ENCODE data around the gene HNRNPC. TPM values are rescaled to one million over a fixed set of nuclear protein-coding genes. Genes with fewer than 3 reads are reported as not detected.

The HNRNPC gene
- total RNA-seq, 1 donor from 2014 or later = 1,872 TPM

- H3K27me3 Mint-ChIP-seq (ENCODE audit: insufficient read depth, low read depth) = no peaks in the 10 kb centered on the region
- H3K27ac Mint-ChIP-seq = no peak overlapping the region
- H3K4me1 Mint-ChIP-seq = peaks cover 5% of the 10 kb centered on the region
- Histone ChIP-seq H3F3A (ENCODE audit: low read depth) (peaks cover 98% of the 10 kb centered on the region), H4K20me1 (ENCODE audit: low read depth) (peaks cover 100% of the 10 kb centered on the region), H3K9ac (no peak overlapping the region), H3K4me1 (peaks cover 26% of the 10 kb centered on the region), H3K36me3 (peaks cover 31% of the 10 kb centered on the region), H3K4me2 (no peak overlapping the region), H3K4me3 (no peak overlapping the region), H2AFZ (replicated peaks) (no peak overlapping the region), H3K27ac (peak overlapping the region; percentile 31), H3K79me2 (ENCODE audit: low read depth) (peaks cover 100% of the 10 kb centered on the region), H3K27me3 (no peaks in the 10 kb centered on the region), H3K9me3 (ENCODE audit: low read depth) (no peaks in the 10 kb centered on the region)
- no peak overlapping the region for H3K4me3 Mint-ChIP-seq
- peaks cover 25% of the 10 kb centered on the region for H3K36me3 Mint-ChIP-seq
- H3K9me3 Mint-ChIP-seq = no peaks in the 10 kb centered on the region
- no peak for DNase-seq (ENCODE audit: low spot score)
- TF ChIP-seq EZH2phosphoT487 (IDR thresholded peaks at IDR 0.05) = no peak
- TF ChIP-seq EZH2 (IDR thresholded peaks at IDR 0.05) = no peak
- no peak for TF ChIP-seq CTCF (IDR thresholded peaks at IDR 0.05)
Measured at GRCh38 chr14:21240417-21240816, 28.8 kb downstream of the HNRNPC start.

GRCh38 chr14:21238823-21239518 lies 30.3 kb downstream of the HNRNPC start:
- H3K4me2 ChIP-seq = no peak overlapping the region
- Mint-ChIP-seq H3K4me3 (no peak overlapping the region), H3K27me3 (ENCODE audit: insufficient read depth, low read depth) (no peaks in the 10 kb centered on the region), H3K4me1 (peaks cover 5% of the 10 kb centered on the region), H3K36me3 (peaks cover 26% of the 10 kb centered on the region), H3K27ac (no peak overlapping the region), H3K9me3 (no peaks in the 10 kb centered on the region)
- DNase-seq (ENCODE audit: low spot score) = no peak
- peaks cover 100% of the 10 kb centered on the region for H3K79me2 ChIP-seq (ENCODE audit: low read depth)
- peaks cover 100% of the 10 kb centered on the region for H4K20me1 ChIP-seq (ENCODE audit: low read depth)
- no peak overlapping the region for H2AFZ ChIP-seq (replicated peaks)
- peaks cover 28% of the 10 kb centered on the region for H3K4me1 ChIP-seq
- H3K9me3 ChIP-seq (ENCODE audit: low read depth) = no peaks in the 10 kb centered on the region
- no peak overlapping the region for H3K9ac ChIP-seq
- no peak overlapping the region for H3K4me3 ChIP-seq
- H3K36me3 ChIP-seq = peaks cover 28% of the 10 kb centered on the region
- no peak overlapping the region for H3K27ac ChIP-seq
- H3F3A ChIP-seq (ENCODE audit: low read depth) = peaks cover 98% of the 10 kb centered on the region
- TF ChIP-seq CTCF (IDR thresholded peaks at IDR 0.05) = no peak
- no peak for TF ChIP-seq EZH2phosphoT487 (IDR thresholded peaks at IDR 0.05)
- no peak for TF ChIP-seq EZH2 (IDR thresholded peaks at IDR 0.05)
- H3K27me3 ChIP-seq = no peaks in the 10 kb centered on the region

- no peaks in the 10 kb centered on the region for H3K27me3 Mint-ChIP-seq (ENCODE audit: insufficient read depth, low read depth)
- Histone ChIP-seq H3K4me1 (peaks cover 28% of the 10 kb centered on the region), H3K4me3 (no peak overlapping the region), H3K4me2 (no peak overlapping the region), H3K27ac (peak overlapping the region; percentile 34), H3K36me3 (peaks cover 44% of the 10 kb centered on the region), H2AFZ (replicated peaks) (no peak overlapping the region), H3K27me3 (no peaks in the 10 kb centered on the region), H3K79me2 (ENCODE audit: low read depth) (peaks cover 100% of the 10 kb centered on the region), H3F3A (ENCODE audit: low read depth) (peaks cover 94% of the 10 kb centered on the region), H3K9me3 (ENCODE audit: low read depth) (no peaks in the 10 kb centered on the region), H4K20me1 (ENCODE audit: low read depth) (peaks cover 100% of the 10 kb centered on the region), H3K9ac (no peak overlapping the region)
- H3K4me3 Mint-ChIP-seq = no peak overlapping the region
- no peak for DNase-seq (ENCODE audit: low spot score)
- H3K36me3 Mint-ChIP-seq = peaks cover 28% of the 10 kb centered on the region
- H3K4me1 Mint-ChIP-seq = peaks cover 2% of the 10 kb centered on the region
- no peak overlapping the region for H3K27ac Mint-ChIP-seq
- TF ChIP-seq CTCF (IDR thresholded peaks at IDR 0.05) (no peak), EZH2phosphoT487 (IDR thresholded peaks at IDR 0.05) (no peak), EZH2 (IDR thresholded peaks at IDR 0.05) (no peak)
- H3K9me3 Mint-ChIP-seq = no peaks in the 10 kb centered on the region
Measured at GRCh38 chr14:21236948-21237797, 32.1 kb downstream of the HNRNPC start.

All from neural progenitor cell (in vitro differentiated cells).